Measurements from ENCODE around the gene NFIB. TPM values are rescaled to one million over a fixed set of nuclear protein-coding genes. Genes with fewer than 3 reads are reported as not detected.

The NFIB gene
- total and polyA plus RNA-seq, 2 donors (not counting 3 experiments of a cell fraction or from before 2014, with no cell fraction given): 26.4 to 174 TPM

DNA sequence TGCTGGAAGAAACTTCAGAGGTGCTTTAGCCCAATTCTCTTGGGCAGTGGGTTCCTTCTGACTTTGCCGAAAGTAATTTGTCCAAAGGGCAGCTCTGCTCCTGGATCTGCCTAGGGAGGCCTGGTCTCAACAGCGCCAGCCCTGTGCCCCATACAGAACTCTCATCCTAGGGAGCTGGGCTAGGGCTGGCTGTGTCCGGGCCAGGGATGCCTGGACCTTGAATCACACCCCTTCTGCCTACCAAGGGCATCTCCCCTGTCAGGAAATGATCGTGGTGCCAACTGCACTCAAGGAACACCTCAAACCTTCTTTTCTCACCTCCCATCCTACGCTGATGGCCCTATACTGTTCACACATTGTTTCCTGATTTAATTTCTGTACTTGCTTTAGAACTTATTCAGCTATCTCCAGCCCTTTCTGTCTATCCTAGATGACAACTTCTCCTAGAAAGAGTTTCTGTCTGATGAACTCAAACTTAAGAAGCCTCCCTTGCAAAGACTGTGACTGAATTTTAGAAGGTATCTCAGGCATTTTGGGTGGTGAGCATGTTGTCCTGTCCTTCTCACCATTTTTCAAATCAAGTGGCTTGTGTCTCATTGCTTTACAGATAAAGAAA lies 37.4 kb upstream of the NFIB start:
- intact Hi-C loops (cut with micrococcal nuclease): loop anchor here (1.0 to 10.0 kb wide), 4 partner anchors 80 to 1317 kb away; no protein-coding TSS in a partner anchor
- Histone ChIP-seq H3K27ac (ENCODE audit: insufficient read depth, low read depth, low read length) (peak overlapping the region; percentile 14), H3K36me3 (ENCODE audit: control insufficient read depth in 2 of 2, extremely low read depth in 1 of 2, insufficient read depth in 2 of 2, low read length in 2 of 2) (no peaks in the 10 kb centered on the region), H3K27me3 (ENCODE audit: control insufficient read depth in 2 of 2, insufficient read depth in 2 of 2, low read length in 2 of 2) (no peaks in the 10 kb centered on the region), H3K4me2 (ENCODE audit: insufficient read depth, low read length) (peak overlapping the region; percentile 12), H3K79me2 (ENCODE audit: control insufficient read depth, insufficient read depth, low read length) (no peaks in the 10 kb centered on the region), H3K9ac (replicated peaks; ENCODE audit: extremely low read depth, insufficient read depth, low read length) (no peak overlapping the region), H3K9me3 (replicated peaks; ENCODE audit: control insufficient read depth, insufficient read depth, low read length) (no peaks in the 10 kb centered on the region), H3K9me1 (replicated peaks; ENCODE audit: control insufficient read depth, extremely low read depth, insufficient read depth, low read length) (no peaks in the 10 kb centered on the region), H2AFZ (ENCODE audit: low read depth, low read length) (peak overlapping the region; percentile 53), H3K4me3 (replicated peaks in 1 of 3; ENCODE audit: insufficient read depth in 1 of 3, low read depth in 1 of 3, low read length in 3 of 3) (no peak overlapping the region), H3K4me1 (ENCODE audit: control insufficient read depth, extremely low read depth, insufficient read depth, low read length) (peaks cover 57% of the 10 kb centered on the region), H4K20me1 (replicated peaks; ENCODE audit: control insufficient read depth, extremely low read depth, insufficient read depth, low read length) (no peaks in the 10 kb centered on the region)
- no TSS peak for BruUV-seq (replicated peaks)
- DNase-seq (ENCODE audit: low read depth, low spot score): no peak
- ChIA-PET POLR2A (interaction anchor here (0.7 to 1.0 kb wide), 2 partner anchors 39 to 373 kb away, joined by 3 read pairs; no protein-coding TSS in a partner anchor), CTCF (interaction anchor here (0.7 to 4.8 kb wide), 10 partner anchors 11 to 926 kb away, joined by 3 to 60 read pairs (median 4); no protein-coding TSS in a partner anchor)
- FAIRE-seq: no peak
- TF ChIP-seq, protein P1, sequence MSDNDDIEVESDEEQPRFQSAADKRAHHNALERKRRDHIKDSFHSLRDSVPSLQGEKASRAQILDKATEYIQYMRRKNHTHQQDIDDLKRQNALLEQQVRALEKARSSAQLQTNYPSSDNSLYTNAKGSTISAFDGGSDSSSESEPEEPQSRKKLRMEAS (IDR thresholded peaks at IDR 0.05; ENCODE audit: insufficient read depth, insufficient read length): no peak
- TF ChIP-seq EZH2 (IDR thresholded peaks at IDR 0.05; ENCODE audit: borderline replicate concordance, low read depth, low read length, severe bottlenecking) (no peak), POLR2A (IDR thresholded peaks at IDR 0.05; ENCODE audit: low read depth, low read length) (no peak), FOS (IDR thresholded peaks at IDR 0.05; ENCODE audit: borderline replicate concordance, insufficient read depth, low read length) (no peak), POLR2AphosphoS5 (IDR thresholded peaks at IDR 0.05; ENCODE audit: insufficient read depth, low read depth, low read length) (no peak), GATA2 (IDR thresholded peaks at IDR 0.05; ENCODE audit: insufficient read depth, insufficient read length, low read depth, low read length) (no peak), MYC (IDR thresholded peaks at IDR 0.05; ENCODE audit: low read depth, low read length) (no peak), JUN (IDR thresholded peaks at IDR 0.05; ENCODE audit: borderline replicate concordance, insufficient read depth, insufficient read length, low read depth) (no peak)
- TF ChIP-seq, protein P2, sequence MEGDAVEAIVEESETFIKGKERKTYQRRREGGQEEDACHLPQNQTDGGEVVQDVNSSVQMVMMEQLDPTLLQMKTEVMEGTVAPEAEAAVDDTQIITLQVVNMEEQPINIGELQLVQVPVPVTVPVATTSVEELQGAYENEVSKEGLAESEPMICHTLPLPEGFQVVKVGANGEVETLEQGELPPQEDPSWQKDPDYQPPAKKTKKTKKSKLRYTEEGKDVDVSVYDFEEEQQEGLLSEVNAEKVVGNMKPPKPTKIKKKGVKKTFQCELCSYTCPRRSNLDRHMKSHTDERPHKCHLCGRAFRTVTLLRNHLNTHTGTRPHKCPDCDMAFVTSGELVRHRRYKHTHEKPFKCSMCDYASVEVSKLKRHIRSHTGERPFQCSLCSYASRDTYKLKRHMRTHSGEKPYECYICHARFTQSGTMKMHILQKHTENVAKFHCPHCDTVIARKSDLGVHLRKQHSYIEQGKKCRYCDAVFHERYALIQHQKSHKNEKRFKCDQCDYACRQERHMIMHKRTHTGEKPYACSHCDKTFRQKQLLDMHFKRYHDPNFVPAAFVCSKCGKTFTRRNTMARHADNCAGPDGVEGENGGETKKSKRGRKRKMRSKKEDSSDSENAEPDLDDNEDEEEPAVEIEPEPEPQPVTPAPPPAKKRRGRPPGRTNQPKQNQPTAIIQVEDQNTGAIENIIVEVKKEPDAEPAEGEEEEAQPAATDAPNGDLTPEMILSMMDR (IDR thresholded peaks at IDR 0.05; ENCODE audit: extremely low read depth in 1 of 2, insufficient read depth in 1 of 2, low read depth in 1 of 2, low read length in 2 of 2): no peak
- dilution Hi-C loops (cut with MboI; ENCODE audit: extremely low pct_ligation_motif_present, low sequenced_read_pairs): no loop called here

Measured in endothelial cell of umbilical vein (primary cell).